HepG2 (cell line): ENCODE data around the gene ARHGAP26. TPM values are rescaled to one million over a fixed set of nuclear protein-coding genes. Genes with fewer than 3 reads are reported as not detected.

Source experiments
- ATAC-seq: fragments of 200-7000 bp; cut with Tn5 transposase; 3 replicates; pipeline ENCODE4 v1.9.1; 2020; ENCODE audit warnings: mild to moderate bottlenecking, moderate library complexity
- BruUV-seq: library from RNA; stranded (reverse); fragments of 400-500 nt; replicated peaks from 2 replicates; lab custom pipeline; 2021; lab: Mats Ljungman, UMichigan
- CTCF ChIA-PET: fragments of 300-600 bp; formaldehyde crosslinking; extraction: SDS; loops from one replicate; lab custom pipeline; 2021; ENCODE audit warnings: low total read pairs, inconsistent platforms, low intra/inter-chr PET ratio; lab: Yijun Ruan, JAX
- POLR2A ChIA-PET: fragments of 350-600 bp; sonication (Branson Sonifier 250); formaldehyde crosslinking; loops from one replicate; lab custom pipeline; 2020; ENCODE audit warnings: antibody characterized with exemption, inconsistent platforms; lab: Yijun Ruan, JAX
- DNase-seq: peaks from one replicate; pipeline ENCODE4 v3.0.0-alpha.2; 2015; ENCODE audit warnings: low spot score
- FAIRE-seq: peaks from 3 replicates; lab custom pipeline; 2011; peaks lifted over from hg19 to GRCh38; lab: Jason Lieb, UNC
- H2AFZ ChIP-seq: one replicate; pipeline ENCODE4 v1.6.1; 2011; ENCODE audit warnings: low read length, inconsistent platforms
- H3K27ac ChIP-seq: fragments of 300-600 bp; 3 replicates; pipeline ENCODE4 v1.8.0; 2011; ENCODE audit warnings: mixed run types, mild to moderate bottlenecking, mixed read lengths, low read length, inconsistent platforms; ENCODE audit not compliant: insufficient read depth; ENCODE audit errors: extremely low read length
- H3K27me3 ChIP-seq, 2 experiments: fragments of 200-600 bp in 1 of 2; 2 replicates in 1 of 2; 3 replicates in 1 of 2; pipeline versions ENCODE4 v1.6.0 to v1.8.0; 2011; ENCODE audit warnings: low read length in 2 of 2, mild to moderate bottlenecking in 2 of 2, moderate library complexity in 2 of 2, inconsistent platforms in 1 of 2; ENCODE audit not compliant: insufficient read depth in 2 of 2, control insufficient read depth in 1 of 2
- H3K36me3 ChIP-seq, 2 experiments: fragments of 200-600 bp in 1 of 2; replicated peaks in 1 of 2; 2 replicates in 1 of 2; 3 replicates in 1 of 2; pipeline versions ENCODE4 v1.5.1 to v1.8.0; 2011; ENCODE audit warnings: low read length in 2 of 2, inconsistent platforms in 1 of 2; ENCODE audit not compliant: insufficient read depth in 2 of 2, control insufficient read depth in 1 of 2
- H3K4me1 ChIP-seq: 2 replicates; pipeline ENCODE4 v1.5.1; 2012; ENCODE audit warnings: low read length, inconsistent platforms; ENCODE audit not compliant: insufficient read depth
- H3K4me2 ChIP-seq: 2 replicates; pipeline ENCODE4 v1.6.0; 2011; ENCODE audit warnings: low read depth, low read length, inconsistent platforms
- H3K4me3 ChIP-seq, 3 experiments: fragments of 200-600 bp in 1 of 3; sonication (generic), shearing (Covaris generic) in 1 of 3; replicated peaks in 1 of 3; 2 replicates each; pipeline ENCODE4 v1.5.1; 2011 to 2016; ENCODE audit warnings: low read length in 3 of 3, inconsistent platforms in 2 of 3, low read depth in 2 of 3, mild to moderate bottlenecking in 2 of 3, control low read depth in 1 of 3, mixed read lengths in 1 of 3; ENCODE audit not compliant: insufficient read depth in 1 of 3
- H3K79me2 ChIP-seq: one replicate; pipeline ENCODE4 v1.6.1; 2011; ENCODE audit warnings: low read length, inconsistent platforms; ENCODE audit not compliant: insufficient read depth
- H3K9ac ChIP-seq: 2 replicates; pipeline ENCODE4 v1.6.0; 2011; ENCODE audit warnings: mild to moderate bottlenecking, low read depth, low read length, inconsistent platforms; ENCODE audit not compliant: insufficient read depth
- H3K9me3 ChIP-seq: 2 replicates; pipeline ENCODE4 v1.5.1; 2012; ENCODE audit warnings: mild to moderate bottlenecking, low read length
- H4K20me1 ChIP-seq: 2 replicates; pipeline ENCODE4 v1.6.0; 2011; ENCODE audit warnings: inconsistent platforms, mild to moderate bottlenecking, low read length, moderate library complexity; ENCODE audit not compliant: insufficient read depth
- EP300 ChIP-seq, 3 experiments: sonication (generic) in 1 of 3; formaldehyde crosslinking in 1 of 3; IDR thresholded peaks; 2 replicates each; pipeline versions ENCODE4 v1.5.1 to v1.6.1; 2011 to 2020; ENCODE audit warnings: low read depth in 2 of 3, low read length in 2 of 3, borderline replicate concordance in 1 of 3, improper control_type of control experiment in 1 of 3, mild to moderate bottlenecking in 1 of 3, missing genetic modification reagents in 1 of 3, moderate library complexity in 1 of 3
- FOXJ3 ChIP-seq: sonication (generic); formaldehyde crosslinking; IDR thresholded peaks from 2 replicates; pipeline ENCODE4 v1.4.0; 2020; ENCODE audit warnings: missing genetic modification reagents, mild to moderate bottlenecking, borderline replicate concordance
- GPN1 ChIP-seq: sonication (generic); formaldehyde crosslinking; IDR thresholded peaks from 2 replicates; pipeline ENCODE4 v1.5.1; 2020; ENCODE audit warnings: missing genetic modification reagents, borderline replicate concordance
- ISX ChIP-seq: sonication (generic); formaldehyde crosslinking; conservative IDR thresholded peaks from 2 replicates; pipeline ENCODE4 v1.5.0; 2020; ENCODE audit warnings: missing genetic modification reagents
- KLF12 ChIP-seq: sonication (generic); formaldehyde crosslinking; IDR thresholded peaks from 2 replicates; pipeline ENCODE4 v1.4.0; 2020; ENCODE audit warnings: missing genetic modification reagents, borderline replicate concordance
- KLF15 ChIP-seq: sonication (generic); formaldehyde crosslinking; IDR thresholded peaks from 2 replicates; pipeline ENCODE4 v1.8.1; 2023; ENCODE audit warnings: borderline replicate concordance, mild to moderate bottlenecking, inconsistent platforms, missing genetic modification reagents, mixed read lengths
- RBM39 ChIP-seq: fragments of 200-400 bp; formaldehyde crosslinking; IDR thresholded peaks from one replicate; pipeline ENCODE4 v1.6.1; 2018; ENCODE audit warnings: antibody characterized with exemption, mild to moderate bottlenecking, low read depth, low read length; ENCODE audit not compliant: poor library complexity, severe bottlenecking
- RFX1 ChIP-seq: fragments of 450-650 bp; IDR thresholded peaks from 2 replicates; pipeline ENCODE4 v1.6.1; 2017
- SATB2 ChIP-seq: sonication (generic); formaldehyde crosslinking; IDR thresholded peaks from 2 replicates; pipeline ENCODE4 v1.5.0; 2020; ENCODE audit warnings: missing genetic modification reagents
- XBP1 ChIP-seq: sonication (generic); formaldehyde crosslinking; IDR thresholded peaks from 2 replicates; pipeline ENCODE4 v1.5.0; 2020; ENCODE audit warnings: missing genetic modification reagents
- ZFP41 ChIP-seq: sonication (generic); formaldehyde crosslinking; IDR thresholded peaks from 2 replicates; pipeline ENCODE4 v1.4.0; 2020; ENCODE audit warnings: mild to moderate bottlenecking, missing genetic modification reagents, borderline replicate concordance
- ZFY ChIP-seq: sonication (generic); formaldehyde crosslinking; IDR thresholded peaks from 2 replicates; pipeline ENCODE4 v1.4.0; 2020; ENCODE audit warnings: missing genetic modification reagents
- ZNF468 ChIP-seq: sonication (generic); formaldehyde crosslinking; IDR thresholded peaks from 2 replicates; pipeline ENCODE4 v1.8.0; 2022; ENCODE audit warnings: mild to moderate bottlenecking, moderate library complexity, missing genetic modification reagents
- ZNF652 ChIP-seq: IDR thresholded peaks from 2 replicates; pipeline ENCODE4 v1.6.1; 2016; ENCODE audit warnings: low read depth, borderline replicate concordance
- ZNF781 ChIP-seq: sonication (generic); formaldehyde crosslinking; IDR thresholded peaks from 2 replicates; pipeline ENCODE4 v1.5.1; 2020; ENCODE audit warnings: borderline replicate concordance, mild to moderate bottlenecking, missing genetic modification reagents; ENCODE audit errors: not compliant biosample characterization
- WGBS: methylation state at CpG from one replicate; pipeline ENCODE4 v1.1.6; 2017; ENCODE audit warnings: low lambda C conversion rate; 5-methylcytosine and 5-hydroxymethylcytosine counted together
- in situ Hi-C: cut with HindIII; loops from 2 replicates; pipeline ENCODE4 v1.10.0; 2017; ENCODE audit warnings: low pct_unique_long_range_greater_than_20kb; ENCODE audit not compliant: extremely low pct_ligation_motif_present
- intact Hi-C: fragments of 100-400 bp; cut with micrococcal nuclease; formaldehyde crosslinking; loops from one replicate; pipeline ENCODE4 v1.10.0; 2022; ENCODE audit not compliant: unreplicated experiment
- polyA plus RNA-seq, 8 experiments: library from polyadenylated mRNA; depleted of rRNA in 3 of 8; stranded (reverse) in 7 of 8; unstranded in 1 of 8; fragments of >200 nt; fragmentation: Illumina TruSeq in 4 of 8; extraction: Trizol in 4 of 8; gene quantifications; 2 replicates each; pipeline versions ENCODE4 v1.2.1 to v1.2.3, GENCODE V29; 2011 to 2016; ENCODE audit warnings: low read depth in 4 of 8, missing spikeins in 1 of 8, mixed read lengths in 1 of 8; ENCODE audit not compliant: insufficient read depth in 1 of 8
- total RNA-seq, 5 experiments: library from RNA; depleted of rRNA; stranded (reverse); fragments of >200 nt; fragmentation: Illumina TruSeq; extraction: Trizol; gene quantifications; 2 replicates each; pipeline ENCODE4 v1.2.3, GENCODE V29; 2016; ENCODE audit warnings: low read depth in 1 of 5

The ARHGAP26 gene
- total and polyA plus RNA-seq, 2 of the 13 experiments (the other 11 are each of a cell fraction or from before 2014, with no cell fraction given), result 9.6 to 18.2 TPM

DNA sequence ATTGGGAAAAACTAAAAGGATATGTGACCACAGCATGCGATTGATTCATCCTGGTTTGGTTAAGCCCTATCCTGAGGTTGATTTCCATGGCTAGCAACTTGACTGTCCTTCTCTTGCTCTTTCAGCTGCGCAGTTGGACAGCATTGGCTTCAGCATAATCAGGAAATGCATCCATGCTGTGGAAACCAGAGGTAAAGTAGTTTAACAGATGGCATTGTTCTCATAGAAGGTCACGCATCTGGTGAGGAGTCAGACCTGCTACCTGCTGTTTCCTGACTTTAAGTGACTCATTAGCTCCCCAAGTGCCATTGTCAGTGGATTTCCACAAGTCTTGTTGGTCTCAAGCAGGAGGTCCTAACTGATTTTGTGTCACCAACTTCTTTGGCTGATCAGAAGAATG, 266.9 kb downstream of the ARHGAP26 start (continued):
- TF ChIP-seq FOXJ3 (no peak), GPN1 (CRISPR knock-in tag) (no peak), ZFP41 (CRISPR knock-in tag) (no peak), EP300 (IDR thresholded peaks at IDR 0.05; ENCODE audit: low read depth in 2 of 2, low read length in 2 of 2) (no peak), EP300 (CRISPR knock-in tag; IDR thresholded peaks at IDR 0.05; ENCODE audit: borderline replicate concordance) (no peak), ZNF781 (no peak), ISX (no peak), KLF12 (CRISPR knock-in tag) (no peak), ZNF468 (CRISPR knock-in tag) (no peak), KLF15 (no peak)
- TF ChIP-seq, all 625 proteins: peak for 0

DNA sequence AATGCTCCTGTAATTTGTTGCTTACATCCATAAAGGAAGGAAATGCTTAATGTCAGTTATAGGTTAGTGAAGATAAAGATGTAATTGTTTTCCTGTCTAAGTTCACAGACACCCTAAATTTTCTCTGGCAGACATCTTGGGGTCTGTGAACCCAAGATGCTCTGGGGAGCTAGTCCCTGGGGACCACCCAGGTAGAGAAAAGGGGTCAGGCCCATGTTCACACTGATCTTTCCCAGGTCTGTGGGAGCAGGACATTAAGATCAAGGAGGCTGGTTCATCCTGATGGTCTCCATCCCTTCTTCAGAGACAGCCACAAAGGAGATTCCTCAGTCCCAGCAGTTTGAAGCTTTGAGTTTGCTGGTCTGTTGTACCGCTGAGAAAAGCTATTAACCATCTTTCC, 267.5 kb downstream of the ARHGAP26 start:
- POLR2A ChIA-PET, result no interaction called here
- Histone ChIP-seq H3K9me3 (no peaks in the 10 kb centered on the region), H3K36me3 (peaks cover 2 to 16% of the 10 kb centered on the region in 2 experiments; a peak in 4 of 5 replicates), H3K9ac (no peak overlapping the region)
- TF ChIP-seq XBP1 (no peak), ZFY (CRISPR knock-in tag) (no peak), RFX1 (no peak), SATB2 (CRISPR knock-in tag) (no peak), ZNF652 (CRISPR knock-in tag) (no peak), RBM39 (no peak)
- TF ChIP-seq, all 625 proteins: peak for 0
- in situ Hi-C loops (no loop called here), intact Hi-C loops (no loop called here)
- H3K27ac ChIP-seq, result no peak overlapping the region
- no peaks in the 10 kb centered on the region; a peak in 1 of 5 replicates for H3K27me3 ChIP-seq
- WGBS, result 100% methylated on average over 1 of the region's 1 CpG
- no peak overlapping the region for H3K4me2 ChIP-seq
- DNase-seq, result no peak
- no peak for FAIRE-seq
- H3K79me2 ChIP-seq, result no peaks in the 10 kb centered on the region
- no peak overlapping the region for H3K4me3 ChIP-seq
- no peak overlapping the region for H2AFZ ChIP-seq
- ATAC-seq, result no peak
- H3K4me1 ChIP-seq, result no peaks in the 10 kb centered on the region
- BruUV-seq, result no TSS peak
- CTCF ChIA-PET, result no interaction called here
- H4K20me1 ChIP-seq, result no peaks in the 10 kb centered on the region
